Activated T-helper 1 cell treated with anti-CD3 and anti-CD28 coated beads, Interleukin-2, amount 50 U/mL, for 16 hours (primary cell): ENCODE data around the gene PPM1G.
"Not testable (repeated sequence)": the region's sequence is repeated elsewhere in the genome, so short reads cannot be mapped to it uniquely, and the experiment has no call there.

ENCODE experiments used
- DNase-seq, 2 donors: peaks; one replicate each; pipeline ENCODE4 v3.0.0-alpha.2; 2020; ENCODE audit warnings: low read depth in 1 of 2, low spot score in 1 of 2

The PPM1G gene

DNA sequence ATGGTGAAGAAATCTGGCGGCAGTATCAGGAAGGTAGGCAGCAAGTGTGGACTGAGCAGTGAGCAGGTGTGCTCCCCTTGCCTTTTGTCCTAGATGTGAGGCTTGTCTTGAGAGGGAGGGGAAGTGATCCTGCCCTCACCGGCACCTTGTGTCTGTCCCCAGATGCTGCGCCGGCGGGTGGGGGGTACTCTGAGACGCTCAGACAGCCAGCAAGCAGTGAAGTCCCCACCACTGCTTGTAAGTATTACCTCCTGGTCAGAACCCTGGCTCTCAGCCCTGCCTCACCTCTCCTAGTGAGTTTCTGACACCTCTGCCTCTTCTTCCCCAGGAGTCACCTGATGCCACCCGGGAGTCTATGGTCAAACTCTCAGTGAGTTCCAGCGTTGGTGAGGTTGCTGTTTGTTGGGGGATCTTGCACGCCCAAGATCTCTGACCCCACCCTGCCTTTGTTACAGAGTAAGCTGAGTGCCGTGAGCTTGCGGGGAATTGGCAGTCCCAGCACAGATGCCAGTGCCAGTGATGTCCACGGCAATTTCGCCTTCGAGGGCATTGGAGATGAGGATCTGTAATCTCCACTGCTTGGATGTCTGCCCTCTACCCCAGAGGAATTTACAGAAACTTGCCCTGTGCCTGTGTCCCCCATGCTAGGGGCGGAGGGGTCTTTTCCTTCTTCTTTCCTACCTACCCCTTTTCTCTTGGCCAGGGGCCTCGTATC is 33.1 kb downstream of the PPM1G start:
- no peak for DNase-seq

DNA sequence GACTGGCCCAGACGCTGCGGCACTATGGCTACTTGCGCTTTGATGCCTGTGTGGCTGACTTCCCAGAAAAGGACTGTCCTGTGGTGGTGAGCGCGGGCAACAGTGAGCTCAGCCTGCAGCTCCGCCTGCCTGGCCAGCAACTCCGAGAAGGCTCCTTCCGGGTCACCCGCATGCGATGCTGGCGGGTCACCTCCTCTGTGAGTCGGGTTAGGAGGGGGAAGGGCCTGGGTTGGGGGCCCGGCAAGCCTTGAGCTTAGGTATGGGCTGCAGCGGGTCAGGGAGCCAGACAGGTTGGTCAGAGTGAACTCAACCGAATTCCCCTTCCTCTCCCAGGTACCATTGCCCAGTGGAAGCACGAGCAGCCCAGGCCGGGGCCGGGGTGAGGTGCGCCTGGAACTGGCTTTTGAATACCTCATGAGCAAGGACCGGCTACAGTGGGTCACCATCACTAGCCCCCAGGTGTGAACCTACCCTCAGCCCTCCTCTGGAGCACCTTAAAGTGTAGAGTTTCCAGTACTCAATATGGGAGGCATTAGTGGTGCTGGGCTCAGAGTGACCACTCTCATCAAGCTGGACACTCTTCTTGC is 33.8 kb downstream of the PPM1G start:
- DNase-seq = no peak

DNA sequence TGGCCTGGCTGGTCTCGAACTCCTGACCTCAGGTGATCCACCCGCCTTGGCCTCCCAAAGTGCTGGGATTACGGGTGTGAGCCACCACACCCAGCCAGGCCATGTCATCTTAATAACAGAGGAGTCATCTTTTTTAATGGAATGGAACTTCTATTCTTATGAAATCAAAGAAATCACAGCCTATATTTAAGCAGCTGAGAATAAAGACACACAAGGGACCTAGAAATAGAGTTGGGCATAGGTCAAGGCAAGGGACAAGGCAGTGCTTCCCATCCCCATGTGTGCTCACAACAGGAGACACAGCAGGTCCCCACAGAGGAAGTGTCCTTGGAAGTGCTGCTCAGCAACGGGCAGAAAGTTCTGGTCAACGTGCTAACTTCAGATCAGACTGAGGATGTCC is 35.8 kb downstream of the PPM1G start:
- no peak for DNase-seq

DNA sequence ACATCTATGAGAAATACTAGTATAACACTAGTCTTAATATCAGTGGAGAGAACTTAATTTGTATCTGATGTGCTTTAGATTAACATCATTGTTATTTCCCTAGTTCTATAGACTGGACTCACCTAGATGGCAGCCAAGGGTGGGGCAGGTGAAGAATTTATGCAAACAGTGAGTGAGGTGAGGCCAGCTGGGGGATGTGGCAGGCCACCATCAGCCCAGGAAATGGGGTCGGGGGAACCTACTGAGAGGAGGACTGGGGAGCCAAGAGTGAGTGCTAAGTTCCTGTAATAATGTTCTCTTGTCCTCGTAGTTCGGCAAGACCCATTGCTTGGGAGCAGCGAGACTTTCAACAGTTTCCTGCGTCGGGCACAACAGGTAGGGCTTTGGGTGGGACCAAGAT is 36.5 kb downstream of the PPM1G start:
- DNase-seq = no peak

DNA sequence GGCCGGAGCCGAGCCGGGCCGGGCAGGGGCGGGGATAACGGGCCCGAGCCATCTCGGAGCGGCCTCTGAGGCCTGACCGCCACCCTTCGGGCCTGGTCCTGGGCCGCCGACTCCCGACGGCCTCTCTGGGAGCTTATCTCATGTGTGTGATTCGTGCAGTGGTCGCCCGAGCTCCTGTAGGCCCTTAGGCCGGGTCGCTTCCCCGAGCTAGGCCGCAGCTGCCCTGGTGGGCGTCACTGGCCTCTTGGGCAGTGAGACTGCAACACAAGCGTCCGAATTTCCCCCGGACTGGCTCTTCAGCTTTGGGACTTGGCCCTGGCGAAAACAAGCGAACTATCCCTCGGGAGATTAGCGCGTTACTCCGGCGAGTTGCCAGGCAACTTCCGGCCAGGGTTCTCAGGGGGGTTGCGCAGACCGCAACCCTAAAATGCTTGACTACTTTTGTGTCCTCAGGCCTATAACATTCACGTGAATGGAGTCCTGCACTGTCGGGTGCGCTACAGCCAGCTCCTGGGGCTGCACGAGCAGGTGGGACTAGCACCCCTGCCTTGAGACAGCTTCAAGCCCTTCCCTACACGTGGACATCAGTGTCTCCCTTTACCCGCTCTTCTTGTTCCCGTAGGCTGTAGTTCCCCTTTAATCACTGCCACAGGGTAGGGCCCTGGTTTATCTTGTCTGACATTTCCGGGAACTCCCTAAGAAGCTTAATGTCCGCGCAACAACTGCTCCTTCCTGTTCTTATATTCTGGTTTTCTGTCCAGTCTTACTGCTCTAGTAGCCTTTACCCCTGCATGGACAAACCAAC is 38.4 kb downstream of the PPM1G start:
- no peak for DNase-seq

DNA sequence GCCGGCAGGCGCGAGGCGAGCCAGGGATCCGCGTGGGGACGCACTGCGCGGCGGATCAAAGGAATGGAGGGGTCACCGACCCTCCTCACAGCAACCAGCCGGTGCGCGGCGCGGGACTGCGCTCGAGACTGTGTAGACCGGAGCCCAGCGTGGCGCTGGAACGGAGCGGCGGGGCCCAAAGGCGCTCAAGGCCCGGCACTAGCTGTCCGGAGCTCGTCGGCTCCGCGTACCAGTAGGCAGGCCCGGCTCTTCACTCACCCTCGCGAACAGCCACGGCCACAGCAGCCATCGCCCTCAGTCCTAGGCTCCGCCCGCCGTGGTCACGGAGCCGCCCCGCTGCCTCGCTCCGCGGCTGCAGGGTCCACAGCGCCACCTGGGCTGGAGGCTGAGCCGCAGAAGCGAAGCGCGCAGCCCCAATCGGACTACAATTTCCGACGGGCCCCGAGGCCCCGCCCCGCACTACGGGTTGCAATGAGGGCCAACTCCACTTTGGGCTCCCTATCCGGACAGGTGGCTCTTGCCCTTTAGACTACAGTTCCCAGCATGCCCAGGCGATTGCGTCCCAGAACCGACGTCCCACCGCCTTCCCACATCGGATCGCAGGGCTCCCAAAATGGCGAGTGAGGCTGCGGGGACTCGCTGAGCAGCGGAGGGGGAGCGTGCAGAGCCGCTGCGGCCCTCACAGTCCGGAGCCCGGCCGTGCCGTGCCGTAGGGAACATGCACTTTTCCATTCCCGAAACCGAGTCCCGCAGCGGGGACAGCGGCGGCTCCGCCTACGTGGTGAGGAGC is 39.2 kb downstream of the PPM1G start, which contains the start of the genes EIF2B4 and SNX17:
Gene EIF2B4 (minus strand): TSS at position 313 of the 790 bp plus-strand sequence. CDS start 24 bp downstream, at position 289.
Gene SNX17 (plus strand): TSS at position 591 of the 790 bp plus-strand sequence. CDS start 128 bp downstream, at position 719.
- DNase-seq = peak; percentile 98 to 99

DNA sequence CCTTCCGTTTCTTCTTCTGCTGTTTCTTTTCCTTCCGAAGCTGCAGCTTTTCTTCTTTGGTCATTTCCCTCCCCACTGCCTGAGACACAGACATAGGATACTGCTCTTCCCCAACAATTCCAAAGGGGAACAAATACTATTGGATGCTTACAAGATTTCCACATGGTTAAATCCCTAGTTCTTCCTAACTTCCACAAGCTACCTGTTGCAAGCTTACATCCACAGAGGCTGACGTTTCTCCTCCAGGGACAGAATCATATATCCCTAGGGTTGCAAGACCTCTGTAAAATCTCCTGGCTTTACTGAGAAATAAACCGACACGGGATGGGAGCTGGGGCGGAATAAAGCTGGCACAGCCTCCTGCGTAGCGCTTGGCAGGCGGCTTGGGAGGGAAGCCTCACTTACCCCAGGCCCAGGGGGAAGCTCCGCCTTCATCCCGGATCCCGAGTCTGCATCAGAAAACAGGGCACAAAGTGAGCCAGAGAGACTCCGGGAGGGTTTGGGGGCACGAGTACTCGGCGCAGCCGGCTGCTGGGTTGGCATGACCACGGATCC is 39.8 kb downstream of the PPM1G start:
- DNase-seq = no peak

DNA sequence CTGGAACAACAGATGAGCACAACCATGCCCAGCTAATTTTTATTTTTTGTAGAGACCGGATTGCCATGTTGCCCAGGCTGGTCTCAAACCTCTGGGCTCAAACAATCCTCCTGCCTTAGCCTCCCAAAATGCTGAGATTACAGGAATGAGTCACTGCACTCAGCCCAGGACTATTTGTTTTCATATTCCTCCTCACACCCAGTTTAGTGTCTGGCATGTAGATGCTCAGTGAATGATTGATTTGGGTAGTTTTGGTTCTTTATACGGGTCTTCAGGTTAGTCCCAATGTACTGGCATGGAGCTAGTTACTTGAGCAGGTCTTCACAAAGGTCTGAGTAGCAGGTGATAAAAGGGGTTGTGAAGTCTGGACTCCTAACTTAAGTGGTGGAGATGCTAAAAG is 45.5 kb downstream of the PPM1G start:
- no peak for DNase-seq

DNA sequence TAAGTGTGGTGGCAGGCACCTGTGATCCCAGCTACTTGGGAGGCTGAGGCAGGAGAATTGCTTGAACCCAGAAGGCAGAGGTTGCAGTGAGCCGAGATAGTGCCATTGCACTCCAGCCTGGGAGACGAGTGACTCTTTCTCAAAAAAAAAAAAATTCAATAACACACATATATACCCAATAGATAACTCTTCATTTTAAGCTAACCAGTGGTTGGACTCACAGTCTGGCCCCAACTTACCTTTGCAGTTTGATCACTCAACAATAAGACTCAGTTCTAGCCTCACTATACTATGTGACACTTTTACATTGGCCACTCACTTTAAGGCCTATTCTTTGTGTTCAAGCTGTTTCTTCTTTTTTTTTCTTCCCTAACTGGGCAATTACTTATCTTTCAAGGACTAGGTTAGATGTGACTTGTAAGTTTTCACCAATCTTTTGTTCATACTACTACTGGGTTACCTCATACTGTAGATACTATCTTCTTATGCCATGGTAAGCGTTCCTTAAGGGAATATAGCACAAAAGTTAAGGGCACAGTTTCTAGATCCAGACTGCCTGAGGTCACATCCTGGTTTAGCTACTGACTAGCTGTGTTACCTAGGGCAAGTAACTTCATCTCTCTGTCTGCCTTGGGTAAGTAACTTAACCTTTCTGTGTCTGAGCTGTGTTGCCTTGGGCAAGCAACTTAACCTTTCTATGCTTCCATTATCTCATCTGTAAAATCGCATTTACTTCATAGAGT is 46.5 kb downstream of the PPM1G start:
- no peak for DNase-seq

DNA sequence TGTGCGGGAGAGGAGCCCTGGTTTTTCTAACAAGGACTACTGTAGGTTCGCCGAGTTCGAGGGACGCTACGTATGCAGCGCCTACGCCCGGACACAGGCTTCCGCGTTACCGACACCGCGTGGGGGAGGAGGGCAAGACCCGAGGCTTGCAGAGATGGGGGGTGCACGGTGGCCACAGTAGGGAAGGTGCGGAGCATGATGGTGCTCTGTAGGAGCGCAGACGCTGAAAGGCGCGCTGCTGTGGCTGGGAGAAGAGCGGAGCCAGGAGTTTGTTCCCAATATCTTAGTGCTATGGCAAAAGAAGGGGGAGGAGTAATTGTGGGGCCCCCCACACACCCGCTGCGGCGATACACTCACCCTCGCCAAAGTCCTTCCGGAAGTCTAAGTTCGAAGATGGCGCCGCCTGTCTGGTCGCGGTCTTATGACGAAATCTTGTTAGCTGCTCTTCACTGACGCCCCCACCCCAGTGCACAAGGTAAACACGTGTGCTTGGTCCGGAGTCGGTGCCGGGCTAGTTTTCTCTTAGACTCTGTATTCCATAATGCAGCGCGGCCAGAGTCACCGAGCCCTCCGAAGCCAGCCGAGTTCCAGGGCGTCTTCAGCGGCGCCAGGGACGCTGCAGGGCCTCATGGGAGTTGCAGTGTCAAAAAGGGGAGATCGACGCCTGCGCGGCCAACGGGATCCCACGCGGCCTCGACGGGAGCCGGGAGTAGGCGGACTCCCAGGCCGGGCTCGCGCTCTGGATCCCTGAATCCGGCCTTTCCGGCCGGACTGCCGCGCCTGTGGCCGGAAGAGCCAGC is 52.8 kb downstream of the PPM1G start, which contains the start of gene GTF3C2:
Gene GTF3C2 (minus strand): TSS at position 383 of the 800 bp plus-strand sequence. CDS start 13,210 bp downstream, outside the sequence.
- peak; percentile 83 to 87 for DNase-seq

DNA sequence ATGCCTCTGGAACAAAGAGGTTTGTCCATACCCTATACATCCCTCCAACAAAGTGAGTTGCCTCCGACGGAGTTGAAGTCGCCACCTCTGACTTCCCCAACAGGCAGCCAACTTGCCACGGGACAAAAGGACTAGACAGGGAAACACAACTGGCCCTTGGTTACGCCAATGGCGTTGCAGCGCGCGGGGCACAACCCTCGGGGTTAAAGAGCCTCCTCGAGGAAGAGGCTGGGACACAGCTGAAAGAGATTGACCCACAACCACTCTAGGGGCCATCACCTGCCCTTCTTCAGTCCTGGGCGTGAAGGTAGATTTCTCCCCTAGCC is 53.4 kb downstream of the PPM1G start:
- no peak for DNase-seq

DNA sequence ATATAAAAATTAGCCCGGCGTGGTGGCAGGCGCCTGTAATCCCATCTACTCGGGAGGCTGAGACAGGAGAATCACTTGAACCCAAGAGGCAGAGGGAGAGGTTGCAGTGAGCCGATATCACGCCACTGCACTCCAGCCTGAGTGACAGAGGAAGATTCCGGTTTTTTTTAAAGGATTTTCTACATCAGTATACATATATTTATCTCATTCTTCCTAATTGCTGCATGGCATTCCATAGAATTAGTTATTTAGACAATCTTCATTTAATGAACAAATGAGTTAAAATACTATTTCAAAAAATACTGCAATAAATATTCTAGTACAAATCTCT is 54.8 kb downstream of the PPM1G start:
- DNase-seq = no peak

DNA sequence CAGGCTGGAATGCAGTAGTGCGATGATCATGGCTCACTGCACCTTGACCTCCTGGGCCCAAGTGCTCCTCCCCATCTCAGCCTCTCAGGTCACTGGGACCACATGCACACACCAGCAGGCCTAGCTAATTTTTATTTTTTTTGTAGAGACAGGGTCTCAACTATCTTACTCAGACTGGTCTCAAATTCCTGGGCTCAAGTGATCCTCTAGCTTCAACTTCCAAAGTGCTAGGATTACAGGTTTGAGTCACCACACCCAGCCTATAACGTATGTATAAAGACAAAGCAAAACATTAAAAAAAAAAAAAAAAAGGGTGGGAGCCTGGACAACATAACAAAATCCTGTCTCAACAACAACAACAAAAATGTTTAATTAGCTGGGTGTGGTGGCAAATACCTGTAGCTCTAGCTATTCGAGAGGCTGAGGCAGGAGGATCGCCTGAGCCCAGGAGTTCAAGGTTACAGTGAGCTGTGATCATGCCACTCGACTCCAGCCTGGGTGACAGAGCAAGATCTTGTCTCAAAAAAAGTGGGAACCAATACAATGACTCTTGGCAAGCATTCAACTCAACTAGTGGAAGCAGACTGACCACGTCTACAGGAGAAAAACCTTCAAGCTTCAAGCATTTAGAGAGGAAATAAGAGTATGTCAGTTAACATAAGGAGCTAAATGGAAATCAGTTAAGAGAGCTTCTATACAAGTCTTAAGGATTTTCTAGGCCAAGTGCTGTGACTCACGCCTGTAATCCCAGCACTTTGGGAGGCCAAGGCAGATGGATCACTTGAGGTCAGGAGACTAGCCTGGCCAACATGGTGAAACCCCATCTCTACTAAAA is 55.4 kb downstream of the PPM1G start:
- DNase-seq = no peak

DNA sequence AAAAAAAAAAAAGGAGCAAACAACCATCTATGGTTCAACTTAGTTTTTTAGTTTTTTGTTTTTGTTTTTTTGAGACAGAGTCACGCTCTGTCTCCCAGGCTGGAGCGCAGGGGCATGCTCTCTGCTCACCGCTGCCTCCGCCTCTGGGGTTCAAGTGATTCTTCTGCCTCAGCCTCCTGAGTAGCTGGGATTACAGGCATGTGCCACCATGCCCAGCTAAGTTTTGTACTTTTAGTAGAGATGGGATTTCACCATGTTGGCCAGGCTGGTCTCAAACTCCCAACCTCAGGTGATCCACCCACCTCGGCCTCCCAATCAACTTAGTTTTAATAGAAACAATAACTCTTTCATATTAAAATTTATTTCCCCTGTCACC is 56.0 kb downstream of the PPM1G start:
- DNase-seq = not testable (repeated sequence)

DNA sequence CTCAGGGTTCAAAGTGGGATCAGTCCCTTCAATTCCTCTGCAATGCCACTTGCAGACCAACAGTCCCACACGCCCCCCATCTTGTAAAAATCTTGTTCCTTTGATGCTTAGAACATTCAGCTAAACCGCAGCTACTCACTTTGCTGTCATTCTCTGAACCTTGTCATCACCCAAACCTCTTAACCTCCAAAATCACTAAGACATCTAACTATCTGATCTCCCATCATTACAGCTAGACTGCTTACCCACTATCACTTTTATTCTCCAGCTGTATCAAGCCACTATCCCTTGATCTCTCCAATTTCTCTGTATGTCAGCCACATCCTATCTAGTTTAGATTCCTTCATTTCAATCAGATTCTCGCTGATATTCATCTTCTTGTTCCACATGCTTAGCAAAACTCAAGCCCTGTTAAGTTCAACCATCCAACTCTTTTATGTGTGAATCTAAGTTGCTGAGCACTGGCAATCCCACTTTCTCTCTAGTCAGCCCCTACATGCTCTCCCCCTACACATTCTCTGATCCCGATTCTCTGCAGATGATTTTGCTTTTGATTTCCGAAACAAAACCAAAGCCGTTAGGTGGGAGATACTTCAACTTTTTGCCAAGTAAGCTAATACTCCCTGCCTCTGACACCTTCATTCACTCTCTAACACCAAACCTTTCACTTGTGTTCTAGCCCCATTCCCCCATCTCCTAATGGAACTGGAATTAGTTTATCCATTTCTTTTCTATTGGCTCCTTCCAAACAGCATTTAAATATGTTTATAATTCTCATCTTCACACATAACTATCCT is 57.4 kb downstream of the PPM1G start:
- no peak for DNase-seq

DNA sequence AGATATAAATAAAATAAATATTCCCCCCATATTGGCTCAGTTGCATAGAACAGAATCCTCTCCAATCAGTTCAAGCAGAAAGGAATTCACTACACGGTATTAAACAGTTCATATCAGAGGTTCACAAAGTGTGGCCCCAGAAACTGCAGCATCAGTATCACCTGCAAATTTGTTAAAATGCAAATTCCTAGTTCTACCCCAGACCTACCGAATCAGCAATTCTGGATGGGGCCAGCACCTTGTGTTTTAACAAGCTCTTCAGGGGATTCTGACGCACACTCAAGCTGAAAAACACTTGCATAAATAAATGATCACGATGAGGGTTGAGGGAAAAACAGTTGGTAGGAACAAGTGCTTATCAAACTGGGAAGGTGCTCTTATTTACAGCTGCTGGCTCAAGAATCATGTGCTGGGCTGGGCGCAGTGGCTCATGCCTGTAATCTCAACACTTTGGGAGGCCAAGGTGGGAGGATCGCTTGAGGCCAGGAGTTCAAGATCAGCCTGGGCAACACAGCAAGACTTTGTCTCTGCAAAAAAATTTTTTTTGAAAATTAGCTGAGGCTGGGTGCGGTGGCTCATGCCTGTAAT is 59.2 kb downstream of the PPM1G start:
- no peak for DNase-seq

DNA sequence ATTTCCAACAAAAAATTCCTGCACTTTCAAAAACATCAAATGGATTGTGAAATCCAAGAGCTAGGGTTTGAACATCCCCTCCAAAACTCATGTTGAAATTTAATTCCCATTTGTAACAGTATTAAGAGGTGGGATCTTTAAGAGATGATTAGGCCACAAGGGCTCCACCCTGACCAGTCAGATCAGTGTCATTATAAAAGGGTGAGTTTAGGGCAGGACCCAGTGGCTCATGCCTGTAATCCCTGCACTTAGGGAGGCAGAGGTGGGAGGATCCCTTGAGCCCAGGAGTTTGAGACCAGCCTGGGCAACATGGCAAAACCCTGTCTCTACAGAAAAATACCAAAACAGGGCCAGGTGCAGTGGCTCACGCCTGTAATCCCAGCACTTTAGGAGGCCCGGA is 61.8 kb downstream of the PPM1G start:
- no peak for DNase-seq

DNA sequence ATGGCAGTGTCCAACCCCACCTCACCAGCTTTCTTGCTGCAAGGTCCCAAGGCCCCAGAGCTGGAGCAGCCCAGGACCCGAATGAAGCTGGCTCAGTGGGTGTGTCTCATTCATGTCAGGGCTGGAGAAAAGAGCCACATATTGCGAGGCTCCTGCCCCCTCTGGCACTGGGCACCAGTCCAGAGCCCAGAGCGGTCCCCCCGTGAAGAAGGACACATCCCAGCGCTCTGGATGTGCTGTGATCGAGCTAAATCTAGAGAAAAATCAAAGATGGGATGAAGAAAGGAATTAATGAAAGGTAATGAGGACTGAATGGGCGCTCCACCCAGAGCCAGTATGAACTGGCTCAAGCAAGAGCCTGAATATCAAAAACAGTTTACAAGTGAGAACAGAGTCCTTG is 73.2 kb downstream of the PPM1G start:
- DNase-seq = no peak
